ENCODE results near the gene NTHL1.
"Not testable (repeated sequence)": the region's sequence is repeated elsewhere in the genome, so short reads cannot be mapped to it uniquely, and the experiment has no call there.

NTHL1 gene

DNA sequence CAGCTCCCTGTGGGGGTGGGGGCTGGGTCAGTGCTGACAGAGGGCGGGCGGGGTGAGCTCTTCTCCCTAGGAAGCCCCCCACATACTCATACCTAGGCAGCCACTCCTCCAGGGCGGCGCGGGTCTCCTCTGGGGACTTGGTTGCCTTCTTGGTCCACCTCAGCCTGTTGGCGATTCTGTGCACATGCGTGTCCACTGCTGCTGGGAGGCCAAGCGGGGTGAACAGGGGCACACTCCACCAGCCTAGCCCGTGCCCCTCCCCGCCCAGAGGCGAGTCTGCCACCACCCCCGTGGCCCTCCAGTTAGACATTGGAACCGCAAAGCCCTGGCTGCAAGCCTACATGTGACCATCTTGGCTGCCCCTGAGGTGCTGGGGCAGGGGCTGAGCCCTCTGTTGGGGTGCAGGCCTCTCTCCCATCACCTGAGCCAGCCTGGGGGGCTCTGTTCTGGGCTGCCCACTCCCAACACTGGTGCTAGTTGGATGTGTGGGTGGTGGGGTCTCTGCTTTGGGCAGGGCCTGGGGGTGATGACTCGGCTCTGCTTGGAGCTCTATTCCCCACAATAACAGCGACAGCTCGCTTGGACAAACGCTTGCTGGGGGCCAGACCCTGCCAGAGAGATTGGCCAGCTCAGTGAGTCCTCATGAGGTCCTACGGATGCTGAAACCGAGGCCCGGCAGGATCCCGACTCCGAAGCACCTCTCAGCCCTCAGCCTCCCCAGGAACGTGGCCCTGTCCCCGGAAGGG is 7.4 kb downstream of the NTHL1 start:
- DNase-seq, result no peak

DNA sequence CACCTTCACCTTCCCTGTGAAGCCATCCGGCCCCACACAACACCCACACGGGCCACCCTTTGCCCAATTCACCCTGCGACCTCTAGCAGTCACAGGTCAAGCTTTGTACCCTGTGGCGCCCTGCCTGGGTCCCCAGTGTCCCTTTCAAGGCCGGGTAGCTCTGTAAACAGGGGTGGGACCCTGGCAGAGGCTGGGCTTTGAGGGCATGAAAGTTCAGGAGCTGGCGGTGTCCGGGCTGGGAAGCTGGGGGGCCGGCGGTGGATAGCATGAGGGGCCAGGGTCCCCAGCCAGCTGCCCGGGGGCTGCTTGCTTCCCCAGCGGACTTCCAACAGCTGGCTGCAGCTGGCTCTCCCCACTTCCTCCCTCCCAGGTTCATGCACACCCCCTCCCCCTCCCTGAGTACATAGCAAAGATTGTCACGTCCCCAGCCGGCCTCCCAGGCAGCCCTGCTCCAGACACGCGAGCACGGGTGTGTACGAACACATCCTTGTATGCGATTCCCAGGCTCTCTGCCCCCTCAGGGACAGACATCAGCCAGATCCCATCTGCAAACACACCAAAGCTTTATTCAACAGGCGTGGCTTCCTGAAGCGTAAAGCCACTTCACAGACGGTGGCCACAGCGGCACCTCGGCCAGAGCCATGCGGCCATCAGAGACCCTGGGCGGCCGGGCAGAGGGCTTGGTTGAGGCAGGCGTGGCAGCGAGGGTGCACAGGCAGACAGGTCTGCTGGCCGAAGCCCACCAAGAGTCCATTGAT is 8.2 kb downstream of the NTHL1 start:
- DNase-seq, result no peak

DNA sequence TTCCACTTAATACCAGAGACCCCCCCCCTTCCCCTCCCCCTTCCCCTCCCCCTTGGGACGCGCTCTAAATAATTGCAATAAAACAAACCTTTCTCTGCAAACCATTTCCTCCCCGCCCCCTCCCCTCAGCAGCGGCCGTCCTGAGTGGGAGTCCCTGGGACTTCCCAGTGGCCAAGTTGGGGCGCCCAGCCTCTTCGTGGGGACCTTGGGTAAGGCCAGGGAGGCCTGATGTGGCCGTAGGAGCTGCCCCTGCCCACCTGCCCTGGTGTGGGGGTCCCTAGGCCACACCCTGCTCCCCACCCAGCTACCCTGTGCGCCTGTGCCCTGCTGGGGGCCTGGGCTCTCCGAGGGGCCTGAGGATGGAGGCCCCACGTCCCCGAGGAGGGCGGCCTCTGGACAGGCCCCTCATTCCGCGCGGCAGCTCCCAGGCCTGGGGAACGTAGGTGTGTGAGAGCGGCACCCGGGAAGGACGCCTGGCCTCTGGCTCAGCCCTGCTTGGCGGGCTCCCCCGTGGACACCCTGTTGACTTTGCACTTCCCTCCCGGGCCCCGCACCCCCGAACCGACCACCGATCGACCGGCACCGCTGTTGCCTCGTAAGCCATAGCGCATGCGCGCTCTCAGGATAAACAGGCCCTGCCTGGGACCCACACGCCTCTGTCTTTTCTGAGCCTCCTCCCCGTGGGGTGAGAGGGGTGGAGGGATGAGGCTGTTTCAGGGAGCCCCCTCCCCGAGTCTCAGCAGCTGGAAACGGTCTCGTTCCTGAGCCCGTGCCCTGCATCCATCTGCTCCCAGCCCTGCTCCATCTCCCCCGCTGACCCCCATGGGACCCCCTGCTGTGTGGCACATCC is 9.0 kb downstream of the NTHL1 start:
- DNase-seq, result no peak

DNA sequence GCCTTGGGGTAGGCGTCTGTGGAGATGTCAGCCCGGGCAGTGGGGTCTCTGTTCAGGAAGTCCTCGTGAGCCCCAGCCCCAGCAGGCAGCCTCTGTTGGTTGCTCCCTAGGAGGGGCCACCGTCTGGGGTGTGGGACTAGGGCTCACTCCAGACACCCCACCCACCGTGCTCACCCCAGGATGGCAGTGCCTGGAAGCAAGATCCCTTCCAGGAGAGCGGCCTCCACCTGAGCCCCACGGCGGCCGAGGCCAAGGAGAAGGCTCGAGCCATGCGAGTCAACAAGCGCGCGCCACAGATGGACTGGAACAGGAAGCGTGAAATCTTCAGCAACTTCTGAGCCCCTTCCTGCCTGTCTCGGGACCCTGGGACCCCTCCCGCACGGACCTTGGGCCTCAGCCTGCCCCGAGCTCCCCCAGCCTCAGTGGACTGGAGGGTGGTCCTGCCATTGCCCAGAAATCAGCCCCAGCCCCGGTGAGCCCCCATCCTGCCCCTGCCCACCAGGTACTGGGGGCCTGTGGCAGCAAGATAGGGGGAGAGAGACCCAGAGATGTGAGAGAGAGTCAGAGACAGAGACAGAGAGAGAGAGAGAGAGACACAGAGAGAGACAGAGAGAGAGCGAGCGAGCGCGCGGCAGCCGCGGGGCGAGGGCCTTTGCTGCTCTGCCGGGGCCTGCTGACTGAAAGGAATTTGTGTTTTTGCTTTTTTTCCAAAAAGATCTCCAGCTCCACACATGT is 9.8 kb downstream of the NTHL1 start:
- DNase-seq, result no peak

DNA sequence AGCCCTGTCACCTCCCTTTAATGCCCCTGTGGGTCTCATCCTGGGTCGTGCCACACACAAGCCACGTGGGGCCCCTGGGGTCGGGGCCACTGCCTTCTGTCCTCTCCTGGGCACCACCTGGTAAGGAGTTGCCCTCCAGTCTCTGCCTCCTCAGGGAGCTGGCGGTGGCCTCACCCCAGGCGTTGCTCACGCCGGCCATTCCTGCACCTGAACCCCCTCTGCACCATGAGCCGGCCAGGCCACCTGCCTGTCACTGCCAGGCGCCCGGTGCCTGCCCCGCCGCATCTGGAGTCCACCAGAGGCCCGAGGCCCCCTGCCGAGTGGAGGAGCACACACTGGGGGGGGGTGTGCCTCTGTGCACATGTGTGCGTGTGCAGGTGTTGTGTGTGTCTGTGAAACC is 10.5 kb downstream of the NTHL1 start:
- no peak for DNase-seq

DNA sequence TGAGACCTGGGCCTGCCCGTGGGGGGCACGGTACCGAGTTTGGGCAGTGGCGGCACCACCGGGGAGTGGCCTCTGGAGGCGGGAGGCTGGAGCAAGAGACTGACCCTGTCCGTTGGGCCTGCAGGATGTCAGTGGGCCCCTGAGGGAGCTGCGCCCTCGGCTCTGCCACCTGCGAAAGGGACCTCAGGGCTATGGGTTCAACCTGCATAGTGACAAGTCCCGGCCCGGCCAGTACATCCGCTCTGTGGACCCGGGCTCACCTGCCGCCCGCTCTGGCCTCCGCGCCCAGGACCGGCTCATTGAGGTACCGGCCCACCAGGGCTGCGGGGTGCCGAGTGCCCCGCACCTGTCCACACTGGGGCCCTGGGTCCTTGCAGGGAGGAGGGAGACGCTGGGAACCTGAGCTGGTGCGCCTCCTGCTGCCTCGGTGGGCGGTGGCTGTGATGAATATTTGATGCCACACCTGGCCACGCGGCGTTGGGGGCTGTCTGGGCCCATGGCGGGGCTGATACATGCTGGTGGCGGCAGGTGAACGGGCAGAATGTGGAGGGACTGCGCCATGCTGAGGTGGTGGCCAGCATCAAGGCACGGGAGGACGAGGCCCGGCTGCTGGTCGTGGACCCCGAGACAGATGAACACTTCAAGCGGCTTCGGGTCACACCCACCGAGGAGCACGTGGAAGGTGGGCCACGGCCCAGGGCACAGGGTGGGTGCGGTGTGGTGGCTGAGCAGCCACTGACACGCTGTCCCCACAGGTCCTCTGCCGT is 11.3 kb downstream of the NTHL1 start:
- no peak for DNase-seq

DNA sequence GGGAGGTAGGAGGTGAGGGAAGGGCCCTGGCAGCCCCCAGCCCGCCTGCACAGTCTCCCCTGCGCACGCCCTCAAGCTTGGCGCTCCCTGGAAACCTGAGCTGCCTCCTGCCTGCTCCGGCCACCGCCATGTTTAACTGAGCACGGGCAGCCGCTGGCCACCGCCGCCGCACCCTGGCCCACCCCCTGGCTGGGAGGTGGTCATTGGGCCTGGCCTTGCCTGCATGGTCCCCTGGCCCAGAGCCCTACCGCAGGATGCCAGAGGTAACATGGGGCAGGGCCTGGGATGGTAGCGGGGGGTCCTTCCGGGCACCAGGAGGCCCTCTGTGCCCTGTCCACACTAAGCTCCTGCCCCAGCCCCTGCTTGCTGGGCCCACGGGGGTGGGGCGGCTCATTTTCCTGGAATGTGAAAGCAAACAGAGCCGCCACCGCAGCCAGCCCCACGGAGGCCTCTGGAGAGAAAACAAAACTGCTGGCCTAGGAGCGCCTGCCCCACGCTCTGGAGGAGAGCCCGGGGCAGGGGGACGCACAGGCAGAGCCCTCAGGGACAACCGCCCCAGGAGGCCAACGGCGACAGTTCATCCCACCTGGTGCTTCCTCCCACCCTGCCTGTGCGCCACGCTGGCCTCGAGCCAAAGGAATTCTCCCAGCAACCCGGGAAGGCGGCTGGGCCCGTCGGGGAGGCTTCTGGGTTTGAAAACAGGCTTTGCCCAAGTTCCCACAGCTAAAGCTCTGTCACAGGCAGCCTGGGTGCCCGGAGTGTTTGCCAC is 12.0 kb downstream of the NTHL1 start:
- no peak for DNase-seq

DNA sequence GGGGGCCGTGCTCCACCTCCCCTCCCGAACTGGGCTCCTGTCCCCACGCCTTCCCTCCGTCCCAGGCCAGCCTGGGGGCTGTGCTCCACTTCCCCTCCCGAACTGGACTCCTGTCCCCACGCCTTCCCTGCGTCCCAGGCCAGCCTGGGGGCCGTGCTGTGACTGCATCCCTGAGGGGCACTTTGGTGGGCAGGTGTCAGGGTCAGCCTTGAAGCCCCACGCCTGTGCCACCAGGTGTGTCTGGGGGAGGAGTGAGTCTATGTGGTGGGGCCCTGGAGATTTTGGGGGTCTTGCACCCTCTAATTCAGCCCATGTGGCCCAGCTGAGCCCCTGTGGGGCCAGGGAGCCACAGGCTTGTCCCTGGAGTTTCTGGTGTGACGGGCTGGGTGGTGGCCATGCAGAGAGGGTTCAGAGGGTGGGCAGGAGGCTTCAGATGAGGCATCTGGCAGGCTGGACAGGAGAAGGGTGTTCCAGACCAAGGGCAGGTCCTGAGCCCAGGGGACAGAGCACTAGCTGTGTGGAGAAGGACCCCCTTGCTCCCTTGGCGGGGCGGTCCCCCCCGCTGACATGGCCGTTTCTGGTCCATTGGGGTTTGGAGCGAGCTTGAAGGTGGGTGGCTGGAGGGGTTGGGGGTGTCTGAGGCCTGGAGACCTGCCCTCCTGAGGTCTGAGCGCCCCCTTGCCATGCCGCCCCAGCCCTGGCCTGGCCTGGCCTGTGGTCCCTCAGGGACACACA is 12.8 kb downstream of the NTHL1 start:
- no peak for DNase-seq

DNA sequence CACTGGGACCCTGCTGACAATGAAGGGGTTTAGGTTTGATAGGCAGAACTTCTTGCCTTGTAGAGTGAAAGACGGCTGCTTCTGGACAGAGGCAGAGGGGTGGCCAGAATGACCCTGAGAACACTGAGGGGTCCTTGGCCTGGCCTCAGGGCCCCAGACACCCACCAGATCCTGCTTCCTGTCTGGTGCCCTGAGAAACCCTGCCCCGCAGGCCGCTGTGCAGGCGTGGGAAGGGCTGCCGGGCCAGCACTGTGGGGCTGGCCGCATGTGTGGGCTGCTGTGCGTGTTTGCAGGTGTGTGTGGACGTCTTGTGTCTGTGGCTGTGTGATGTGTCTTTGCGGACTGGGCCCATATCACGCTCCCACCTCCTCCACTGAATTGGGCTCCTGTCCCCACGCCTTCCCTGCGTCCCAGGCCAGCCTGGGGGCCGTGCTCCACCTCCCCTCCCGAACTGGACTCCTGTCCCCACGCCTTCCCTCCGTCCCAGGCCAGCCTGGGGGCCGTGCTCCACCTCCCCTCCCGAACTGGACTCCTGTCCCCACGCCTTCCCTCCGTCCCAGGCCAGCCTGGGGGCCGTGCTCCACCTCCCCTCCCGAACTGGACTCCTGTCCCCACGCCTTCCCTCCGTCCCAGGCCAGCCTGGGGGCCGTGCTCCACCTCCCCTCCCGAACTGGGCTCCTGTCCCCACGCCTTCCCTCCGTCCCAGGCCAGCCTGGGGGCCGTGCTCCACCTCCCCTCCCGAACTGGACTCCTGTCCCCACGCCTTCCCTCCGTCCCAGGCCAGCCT is 13.5 kb downstream of the NTHL1 start:
- not testable (repeated sequence) for DNase-seq

DNA sequence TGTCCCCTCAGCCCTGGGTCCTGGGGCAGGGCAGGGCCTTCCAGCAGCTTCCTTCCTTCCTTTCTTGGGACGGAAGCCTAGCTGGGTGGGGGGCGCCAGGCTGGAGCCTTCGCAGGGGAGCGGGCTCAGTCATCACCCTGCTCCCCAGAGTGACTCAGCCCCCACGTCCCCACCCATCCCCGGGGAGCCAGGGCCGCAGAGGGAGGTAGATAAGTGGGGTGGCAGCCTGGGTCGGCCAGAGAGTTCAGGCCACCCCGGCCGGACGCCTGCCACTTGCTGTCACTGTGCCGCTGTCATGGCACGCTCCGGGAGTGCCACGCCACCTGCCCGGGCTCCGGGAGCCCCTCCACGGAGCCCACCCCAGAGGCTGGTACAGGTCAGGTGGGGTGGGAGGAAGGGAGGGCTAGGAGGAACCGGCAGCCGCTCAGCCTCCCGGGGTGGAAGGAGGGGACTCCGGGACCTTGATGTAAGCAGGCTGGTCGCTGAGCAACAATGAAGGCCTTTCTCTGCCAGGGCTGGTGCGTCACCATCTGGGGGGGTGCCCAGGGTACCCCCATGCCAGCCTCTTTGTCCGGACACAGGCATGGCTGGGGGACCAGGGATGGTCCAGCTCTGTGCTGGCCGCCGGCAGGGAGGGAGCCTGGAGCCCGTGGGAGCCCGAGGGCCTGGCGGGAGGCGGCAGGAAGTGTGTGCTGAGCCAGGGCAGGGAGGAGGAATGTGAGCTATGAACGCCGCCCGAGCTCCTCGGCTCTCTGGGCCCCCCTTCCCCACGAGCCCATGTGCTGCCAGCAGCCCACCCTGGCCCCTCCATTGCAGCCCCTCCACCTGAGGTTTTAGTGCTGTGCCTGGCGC is 14.4 kb downstream of the NTHL1 start:
- no peak for DNase-seq

DNA sequence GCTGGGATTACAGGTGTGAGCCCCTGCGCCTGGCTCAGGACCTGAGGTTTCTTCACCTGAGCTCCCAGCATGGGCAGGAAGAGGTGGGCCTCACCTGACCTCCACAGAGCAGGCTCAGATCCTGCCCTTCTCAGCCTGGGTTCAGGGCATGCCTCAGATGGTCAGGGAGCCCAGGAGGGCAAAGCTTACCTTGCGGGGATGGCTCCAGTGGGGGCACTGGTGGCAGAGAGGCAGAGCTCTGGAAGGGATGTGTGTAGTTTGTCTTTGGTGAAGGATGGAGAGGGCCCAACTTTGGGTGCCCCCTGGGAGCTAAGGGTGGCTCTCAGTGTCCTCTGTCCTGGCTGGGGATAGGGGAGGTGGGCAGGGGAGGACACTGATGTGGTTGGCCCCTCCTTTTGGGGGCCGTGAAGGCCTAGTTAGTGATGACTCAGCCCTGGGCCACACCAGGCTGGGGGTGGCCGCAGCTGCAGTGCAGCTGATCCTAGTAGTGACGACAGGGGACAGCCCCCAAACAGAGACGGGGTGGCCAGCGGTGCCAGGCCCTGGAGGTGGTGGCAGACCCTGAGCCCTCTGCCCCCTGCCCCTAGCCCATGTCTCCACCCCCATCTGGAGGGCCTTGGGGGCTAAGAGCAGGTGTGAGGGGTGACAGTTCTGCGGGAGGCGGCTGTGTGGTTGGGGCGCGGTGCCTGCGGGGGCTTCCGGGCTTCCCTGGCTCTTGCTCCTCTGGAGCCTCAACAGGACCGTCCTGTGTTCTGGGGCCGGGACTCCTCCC is 15.2 kb downstream of the NTHL1 start:
- DNase-seq, result no peak

DNA sequence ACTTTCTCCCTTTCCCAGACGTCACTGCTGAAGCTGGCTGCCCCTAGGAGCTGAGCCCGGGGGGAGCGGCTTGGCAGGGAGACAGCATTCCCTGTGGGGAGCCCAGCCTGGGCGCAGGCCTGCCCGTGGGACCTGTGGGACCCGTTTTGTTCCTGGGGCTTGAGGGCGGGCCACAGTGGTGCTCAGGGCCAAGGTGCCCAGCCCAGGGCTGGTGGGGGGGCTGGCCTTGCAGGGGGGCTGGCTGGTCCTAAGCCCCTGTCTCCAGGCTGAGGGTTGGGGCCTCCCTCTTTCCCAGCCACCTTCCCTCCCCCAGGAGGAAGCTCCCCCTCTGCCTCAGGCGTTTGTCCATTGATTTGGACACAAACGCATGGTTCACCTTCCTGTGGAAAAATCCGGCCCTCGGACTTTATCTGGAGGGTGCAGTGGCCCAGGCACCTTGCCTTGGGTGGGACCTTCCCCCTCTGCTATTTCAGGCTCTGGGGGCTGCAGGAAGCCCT is 16.5 kb downstream of the NTHL1 start:
- DNase-seq, result no peak

DNA sequence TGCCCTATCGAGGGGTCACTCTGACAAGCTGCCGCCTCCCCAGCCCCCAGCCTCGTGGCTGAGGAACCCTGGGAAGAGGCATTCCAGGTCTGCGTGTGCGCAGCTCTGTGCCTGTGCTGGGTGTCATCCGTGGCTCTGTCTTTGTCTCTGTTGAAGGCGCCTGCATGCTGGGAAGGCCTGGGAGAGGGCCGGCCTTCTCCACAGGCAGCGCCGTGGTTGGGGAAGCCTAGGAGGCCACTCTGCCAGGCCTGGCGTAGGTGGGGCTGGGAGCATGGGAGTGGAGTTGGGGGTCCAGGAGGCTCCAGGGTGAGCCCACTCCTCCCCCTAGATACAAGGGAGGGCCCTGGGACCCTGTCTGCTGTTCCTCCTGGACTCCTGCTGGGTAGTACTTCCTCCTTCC is 17.6 kb downstream of the NTHL1 start:
- DNase-seq, result no peak

DNA sequence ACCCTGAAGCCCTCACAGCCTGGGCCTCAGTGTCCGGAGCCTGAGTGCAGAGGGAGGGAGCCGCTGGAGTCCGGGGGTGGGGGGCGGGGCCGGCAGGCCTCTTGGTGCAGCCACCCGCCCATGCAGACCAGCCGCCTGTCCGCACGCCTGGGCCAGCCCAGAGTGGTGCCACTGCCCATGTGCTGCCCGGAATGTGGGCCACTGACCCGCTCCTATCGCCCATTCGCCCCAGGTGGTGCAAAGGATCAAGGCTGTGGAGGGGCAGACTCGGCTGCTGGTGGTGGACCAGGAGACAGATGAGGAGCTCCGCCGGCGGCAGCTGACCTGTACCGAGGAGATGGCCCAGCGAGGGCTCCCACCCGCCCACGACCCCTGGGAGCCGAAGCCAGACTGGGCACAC is 18.3 kb downstream of the NTHL1 start:
- no peak for DNase-seq

DNA sequence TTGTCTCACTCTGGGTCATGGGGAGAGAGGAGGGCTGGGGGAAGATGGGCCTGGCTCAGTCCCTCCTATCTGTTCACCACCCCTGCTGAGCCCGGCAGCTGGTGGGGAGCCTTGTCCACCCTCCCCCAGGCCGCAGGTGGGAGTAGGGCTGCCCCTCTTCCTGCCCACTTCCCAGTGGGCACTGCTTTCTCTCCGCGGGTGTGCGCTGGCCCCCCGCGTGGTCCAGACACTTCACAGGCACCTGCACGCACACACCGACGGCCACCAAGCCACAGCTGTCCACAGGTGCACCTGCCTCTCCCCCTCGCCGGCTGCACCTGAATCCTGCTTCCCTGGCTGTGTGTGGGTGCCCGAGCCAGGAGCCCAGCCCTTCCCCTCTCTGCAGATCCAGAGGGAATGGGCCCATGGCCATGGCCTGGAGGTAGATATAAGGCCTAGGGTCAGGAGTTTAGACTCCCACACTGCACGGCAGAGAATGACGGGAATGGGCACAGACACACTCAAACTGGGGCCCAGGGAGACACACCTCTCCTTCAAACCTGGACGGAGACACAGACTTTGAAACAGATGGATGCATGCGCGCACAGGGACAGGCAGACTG is 18.9 kb downstream of the NTHL1 start:
- DNase-seq, result no peak

DNA sequence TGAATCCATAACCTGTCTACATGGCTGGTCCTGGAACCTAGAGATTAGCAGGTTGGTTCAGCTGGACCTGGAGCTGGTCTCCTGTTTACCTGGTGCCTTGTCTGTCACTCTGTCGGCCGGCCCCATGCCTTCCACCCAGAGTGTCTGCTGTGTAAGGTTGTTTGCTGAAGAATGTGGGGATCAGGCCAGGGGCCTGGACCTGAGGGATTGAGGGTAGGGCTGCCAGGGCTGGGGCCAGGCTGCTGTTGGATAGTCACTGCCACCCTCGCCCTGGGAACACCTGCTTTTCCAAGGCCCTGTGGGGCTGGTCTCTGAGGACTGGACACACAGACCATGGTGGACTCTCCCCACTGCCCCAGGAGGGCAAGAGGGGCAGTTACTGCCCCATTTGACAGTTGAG is 19.5 kb downstream of the NTHL1 start:
- DNase-seq, result no peak

Measured in 8988T (cell line).